Uterus (tissue), 4 donors: ENCODE data around the gene RASGEF1C. TPM values are rescaled to one million over a fixed set of nuclear protein-coding genes. Genes with fewer than 3 reads are reported as not detected.

ENCODE experiments used
- DNase-seq, 2 donors: peaks; one replicate each; pipeline ENCODE4 v3.0.0-alpha.2; 2019 to 2020
- H3K27ac ChIP-seq, 2 donors: fragments of 200-600 bp; sonication (generic); 1 replicate in 1 of 2; 2 replicates in 1 of 2; pipeline ENCODE4 v1.5.1; 2016 to 2018
- H3K27me3 ChIP-seq, 2 donors: fragments of 200-600 bp; sonication (generic); one replicate each; pipeline ENCODE4 v1.5.1; 2018 to 2019; ENCODE audit warnings: control low read depth in 1 of 2
- H3K36me3 ChIP-seq, 2 donors: fragments of 200-600 bp; sonication (generic); one replicate each; pipeline ENCODE4 v1.5.1; 2019; ENCODE audit warnings: control low read depth in 1 of 2
- H3K4me1 ChIP-seq, 2 donors: fragments of 200-600 bp; sonication (generic); one replicate each; pipeline ENCODE4 v1.5.1; 2018 to 2019; ENCODE audit warnings: control low read depth in 1 of 2
- H3K4me3 ChIP-seq, 2 donors: fragments of 200-600 bp; sonication (generic); 1 replicate in 1 of 2; 2 replicates in 1 of 2; pipeline ENCODE4 v1.5.1; 2018 to 2019; ENCODE audit warnings: mild to moderate bottlenecking in 1 of 2
- H3K9me3 ChIP-seq, 2 donors: fragments of 200-600 bp; sonication (generic); one replicate each; pipeline ENCODE4 v1.5.1; 2019; ENCODE audit warnings: control low read depth in 1 of 2
- POLR2A ChIP-seq, 2 donors: fragments of 450-650 bp; IDR thresholded peaks; one replicate each; pipeline ENCODE4 v1.6.1; 2016; ENCODE audit warnings: antibody characterized with exemption in 2 of 2, mild to moderate bottlenecking in 1 of 2, moderate library complexity in 1 of 2
- intact Hi-C: fragments of 100-400 bp; cut with DNase I; formaldehyde crosslinking; loops from one replicate; pipeline ENCODE4 v1.15.1; 2023; ENCODE audit warnings: low total_unique reads
- total RNA-seq, 4 donors: library from RNA; depleted of rRNA in 3 of 4; stranded (reverse); fragments of >200 nt in 3 of 4; gene quantifications; one replicate each; pipeline versions ENCODE4 v1.1.0 to v1.2.4, GENCODE V29; 2014 to 2023
- TF ChIP-seq, protein P1 (sequence below), 4 experiments: fragments of 200-600 bp in 2 of 4; fragments of 450-650 bp in 2 of 4; sonication (generic) in 2 of 4; IDR thresholded peaks; one replicate each; pipeline ENCODE4 v1.5.1; 2016 to 2019; ENCODE audit warnings: antibody characterized with exemption in 4 of 4, mild to moderate bottlenecking in 2 of 4, moderate library complexity in 1 of 4
- donor health status: DM: yes; HTN: yes; CAD: no.

Gene RASGEF1C
- total RNA-seq, 4 donors from 2014 or later, result 1.2 TPM; not detected in 3

DNA sequence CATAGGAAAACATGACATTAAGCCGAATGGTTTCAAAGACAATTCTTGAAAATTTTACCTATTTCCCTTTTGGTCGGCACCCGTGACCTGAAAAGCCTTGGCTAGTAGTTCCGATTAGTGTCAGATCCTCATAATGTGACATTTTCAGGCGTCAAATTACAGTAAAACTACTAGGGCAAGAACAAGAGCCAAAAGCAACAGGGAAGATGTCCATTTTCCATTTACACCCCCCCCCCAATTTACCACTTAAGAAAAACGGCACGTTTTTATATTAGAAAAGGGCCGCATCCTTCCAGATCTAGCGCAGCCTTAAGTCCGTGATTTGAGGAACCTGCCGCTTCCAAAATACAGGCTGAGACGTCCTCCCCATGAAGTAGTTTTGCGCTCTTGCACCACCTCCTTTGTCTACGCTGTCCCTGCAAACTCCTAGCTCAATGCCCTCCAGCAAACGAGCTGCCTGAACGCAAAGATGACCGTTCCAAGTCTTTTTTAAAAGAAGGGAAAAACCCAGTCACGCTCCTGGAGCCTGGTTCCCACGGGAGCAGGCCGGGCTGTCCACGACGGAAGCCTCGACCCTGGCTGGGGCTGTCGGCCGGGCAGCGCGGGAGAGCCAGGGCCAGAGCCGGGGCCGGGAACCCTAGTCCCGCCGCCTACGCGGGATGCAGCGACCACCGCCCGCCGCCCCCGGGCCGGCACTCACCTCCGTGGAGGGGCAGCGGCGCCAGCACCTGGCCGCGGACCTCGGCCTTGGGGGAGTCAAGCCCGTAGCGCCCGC lies 138.1 kb downstream of the RASGEF1C start:
- H3K27ac ChIP-seq, result peak overlapping the region; percentile 94 to 95
- intact Hi-C loops, result no loop called here
- no peaks in the 10 kb centered on the region for H3K4me1 ChIP-seq
- no peaks in the 10 kb centered on the region for H3K9me3 ChIP-seq
- DNase-seq, result peak in 1 of 2 donors; percentile 30
- no peaks in the 10 kb centered on the region for H3K27me3 ChIP-seq
- H3K36me3 ChIP-seq, result no peaks in the 10 kb centered on the region
- peak in 1 of 2 donors; percentile 11 for TF ChIP-seq POLR2A (IDR thresholded peaks at IDR 0.05)
- TF ChIP-seq, protein P1, sequence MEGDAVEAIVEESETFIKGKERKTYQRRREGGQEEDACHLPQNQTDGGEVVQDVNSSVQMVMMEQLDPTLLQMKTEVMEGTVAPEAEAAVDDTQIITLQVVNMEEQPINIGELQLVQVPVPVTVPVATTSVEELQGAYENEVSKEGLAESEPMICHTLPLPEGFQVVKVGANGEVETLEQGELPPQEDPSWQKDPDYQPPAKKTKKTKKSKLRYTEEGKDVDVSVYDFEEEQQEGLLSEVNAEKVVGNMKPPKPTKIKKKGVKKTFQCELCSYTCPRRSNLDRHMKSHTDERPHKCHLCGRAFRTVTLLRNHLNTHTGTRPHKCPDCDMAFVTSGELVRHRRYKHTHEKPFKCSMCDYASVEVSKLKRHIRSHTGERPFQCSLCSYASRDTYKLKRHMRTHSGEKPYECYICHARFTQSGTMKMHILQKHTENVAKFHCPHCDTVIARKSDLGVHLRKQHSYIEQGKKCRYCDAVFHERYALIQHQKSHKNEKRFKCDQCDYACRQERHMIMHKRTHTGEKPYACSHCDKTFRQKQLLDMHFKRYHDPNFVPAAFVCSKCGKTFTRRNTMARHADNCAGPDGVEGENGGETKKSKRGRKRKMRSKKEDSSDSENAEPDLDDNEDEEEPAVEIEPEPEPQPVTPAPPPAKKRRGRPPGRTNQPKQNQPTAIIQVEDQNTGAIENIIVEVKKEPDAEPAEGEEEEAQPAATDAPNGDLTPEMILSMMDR (IDR thresholded peaks at IDR 0.05), result no peak
- peak overlapping the region; percentile 56 to 62 for H3K4me3 ChIP-seq

DNA sequence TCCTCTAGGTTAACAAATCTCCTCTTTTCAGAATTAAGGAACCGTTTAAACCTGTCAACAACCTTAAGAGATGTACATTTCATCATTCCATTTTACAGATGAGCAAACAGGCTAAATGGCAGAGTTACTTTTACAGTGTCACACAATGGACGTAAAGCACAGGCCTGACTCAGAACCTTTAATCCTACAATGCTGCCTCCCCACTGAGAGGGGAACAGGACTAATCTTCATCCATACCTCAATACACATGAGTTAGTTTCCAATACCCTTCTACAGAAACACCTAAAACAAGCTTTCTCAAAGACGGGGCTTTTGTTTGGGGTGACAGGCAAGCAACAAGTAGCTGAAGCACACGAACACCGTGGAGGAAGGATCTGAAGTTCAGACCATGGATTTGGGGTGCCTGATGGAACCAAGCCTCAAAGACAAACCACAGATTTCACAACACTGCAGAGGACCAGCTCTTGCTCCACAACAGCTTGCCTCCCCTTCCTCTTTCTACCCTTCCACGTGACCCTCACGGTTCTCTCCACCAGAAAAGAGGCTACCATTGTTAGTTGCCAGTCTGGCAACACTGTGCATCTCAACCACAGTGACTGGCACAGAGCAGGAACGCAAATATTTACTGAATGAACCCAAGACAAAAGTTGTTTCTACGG lies 139.3 kb downstream of the RASGEF1C start:
- H3K4me1 ChIP-seq, result no peaks in the 10 kb centered on the region
- TF ChIP-seq POLR2A (IDR thresholded peaks at IDR 0.05), result no peak
- TF ChIP-seq, protein P1 (IDR thresholded peaks at IDR 0.05), result no peak
- no peaks in the 10 kb centered on the region for H3K27me3 ChIP-seq
- no peaks in the 10 kb centered on the region for H3K9me3 ChIP-seq
- H3K27ac ChIP-seq, result peak overlapping the region in 1 of 2 donors; percentile 95
- H3K4me3 ChIP-seq, result no peak overlapping the region
- no peak for DNase-seq
- H3K36me3 ChIP-seq, result no peaks in the 10 kb centered on the region
- intact Hi-C loops, result no loop called here

DNA sequence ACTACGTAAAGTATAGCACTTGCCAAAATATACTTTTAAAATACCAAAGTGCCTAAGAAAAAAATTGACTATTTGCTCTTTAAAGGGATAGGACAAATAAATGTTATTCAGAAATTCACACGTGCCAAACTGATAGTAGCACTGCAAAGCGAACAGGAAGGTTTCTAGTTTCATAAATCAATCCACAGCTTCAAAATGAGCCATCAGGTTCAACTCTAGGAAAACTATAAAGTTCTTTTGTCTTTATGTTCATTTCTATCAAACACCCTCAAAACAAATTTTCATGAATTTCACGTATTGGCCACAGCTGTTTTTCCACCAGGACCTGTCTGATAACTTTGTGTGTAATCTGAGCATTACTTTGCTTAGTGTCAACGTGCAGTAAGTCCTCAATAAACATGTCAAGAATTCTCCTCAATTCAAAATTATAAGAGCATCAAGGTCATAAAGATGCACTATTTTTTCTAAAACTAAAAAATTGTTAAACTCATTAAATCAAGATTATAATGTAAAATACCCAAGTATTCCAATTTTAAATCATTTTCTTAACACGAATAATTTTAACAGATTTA lies 140.4 kb downstream of the RASGEF1C start:
- TF ChIP-seq, protein P1 (IDR thresholded peaks at IDR 0.05), result no peak
- TF ChIP-seq POLR2A (IDR thresholded peaks at IDR 0.05), result no peak
- no peak overlapping the region for H3K27ac ChIP-seq
- H3K9me3 ChIP-seq, result no peaks in the 10 kb centered on the region
- no peak overlapping the region for H3K4me3 ChIP-seq
- intact Hi-C loops, result no loop called here
- no peak for DNase-seq
- no peaks in the 10 kb centered on the region for H3K4me1 ChIP-seq
- no peaks in the 10 kb centered on the region for H3K27me3 ChIP-seq
- no peaks in the 10 kb centered on the region for H3K36me3 ChIP-seq

DNA sequence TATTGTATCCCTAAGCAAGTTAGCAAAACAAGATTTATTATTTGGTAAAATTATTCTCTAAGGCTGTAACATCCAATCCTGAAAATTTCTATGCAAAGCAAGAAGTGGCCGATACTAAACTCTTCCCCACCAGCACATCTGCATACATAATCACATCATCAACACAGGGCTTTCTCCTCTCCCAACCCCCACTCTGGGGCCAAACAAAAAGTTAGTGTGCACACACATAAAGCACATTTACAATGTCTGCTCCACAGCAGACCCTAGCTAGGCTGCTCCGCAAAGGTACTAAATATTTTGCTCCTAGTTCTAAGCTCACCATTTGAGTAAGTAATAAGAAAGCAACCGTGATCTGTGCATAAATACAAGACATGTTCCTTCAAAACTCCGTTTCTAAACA lies 141.0 kb downstream of the RASGEF1C start:
- Histone ChIP-seq H3K27me3 (no peaks in the 10 kb centered on the region), H3K4me1 (no peaks in the 10 kb centered on the region), H3K36me3 (no peaks in the 10 kb centered on the region), H3K9me3 (no peaks in the 10 kb centered on the region), H3K27ac (no peak overlapping the region), H3K4me3 (no peak overlapping the region)
- intact Hi-C loops, result no loop called here
- DNase-seq, result no peak
- TF ChIP-seq, protein P1 (IDR thresholded peaks at IDR 0.05), result no peak
- no peak for TF ChIP-seq POLR2A (IDR thresholded peaks at IDR 0.05)

DNA sequence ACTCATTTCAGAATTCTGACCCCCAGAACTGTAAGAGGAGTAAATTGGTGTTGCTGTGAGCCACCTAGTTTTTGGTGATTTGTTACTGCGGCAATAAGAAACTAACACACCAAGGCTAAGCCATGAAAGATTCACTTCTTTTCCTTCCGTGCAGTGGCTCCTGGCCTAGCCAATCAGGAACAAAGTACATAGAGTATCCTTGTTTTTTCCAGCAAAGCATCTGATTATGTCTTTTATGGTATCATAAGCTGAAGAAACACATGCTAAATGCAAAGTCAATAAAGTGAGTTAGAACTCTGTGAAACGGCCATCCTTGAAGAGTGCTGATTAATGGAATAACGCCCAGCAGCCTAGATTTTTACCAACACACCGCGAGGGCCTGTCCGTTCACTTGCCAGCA lies 148.8 kb downstream of the RASGEF1C start:
- no peak for DNase-seq
- Histone ChIP-seq H3K9me3 (no peaks in the 10 kb centered on the region), H3K27me3 (no peaks in the 10 kb centered on the region), H3K4me3 (no peak overlapping the region), H3K36me3 (no peaks in the 10 kb centered on the region), H3K4me1 (no peaks in the 10 kb centered on the region), H3K27ac (no peak overlapping the region)
- TF ChIP-seq POLR2A (IDR thresholded peaks at IDR 0.05), result no peak
- TF ChIP-seq, protein P1 (IDR thresholded peaks at IDR 0.05), result no peak
- intact Hi-C loops, result no loop called here
